Measurements from ENCODE around the gene SPEG.

Gene SPEG

GRCh38 chr2:219461669-219462068 lies 27.0 kb downstream of the SPEG start:
- no peak for DNase-seq (ENCODE audit: low spot score)

GRCh38 chr2:219462349-219462748 lies 27.7 kb downstream of the SPEG start:
- DNase-seq (ENCODE audit: low spot score): no peak

GRCh38 chr2:219464286-219465032 lies 29.8 kb downstream of the SPEG start:
- no peak for DNase-seq (ENCODE audit: low spot score)

GRCh38 chr2:219465659-219466561 lies 31.3 kb downstream of the SPEG start:
- DNase-seq (ENCODE audit: low spot score): no peak

- no peak for DNase-seq (ENCODE audit: low spot score)
Observed at GRCh38 chr2:219466816-219467735, 32.4 kb downstream of the SPEG start.

GRCh38 chr2:219467736-219468075 lies 33.1 kb downstream of the SPEG start:
- no peak for DNase-seq (ENCODE audit: low spot score)

GRCh38 chr2:219468410-219469185 lies 34.0 kb downstream of the SPEG start:
- DNase-seq (ENCODE audit: low spot score): no peak

GRCh38 chr2:219469186-219469724 lies 34.6 kb downstream of the SPEG start:
- DNase-seq (ENCODE audit: low spot score): no peak

GRCh38 chr2:219470429-219470828 lies 35.8 kb downstream of the SPEG start:
- no peak for DNase-seq (ENCODE audit: low spot score)

GRCh38 chr2:219471476-219472371 lies 37.1 kb downstream of the SPEG start:
- no peak for DNase-seq (ENCODE audit: low spot score)

GRCh38 chr2:219472629-219473187 lies 38.1 kb downstream of the SPEG start:
- DNase-seq (ENCODE audit: low spot score): no peak

GRCh38 chr2:219473511-219473910 lies 38.9 kb downstream of the SPEG start:
- DNase-seq (ENCODE audit: low spot score): no peak

- no peak for DNase-seq (ENCODE audit: low spot score)
Observed at GRCh38 chr2:219474285-219475060, 39.8 kb downstream of the SPEG start.

GRCh38 chr2:219475278-219475677 lies 40.6 kb downstream of the SPEG start:
- DNase-seq (ENCODE audit: low spot score): no peak

GRCh38 chr2:219475697-219476651 lies 41.3 kb downstream of the SPEG start:
- peak; percentile 87 for DNase-seq (ENCODE audit: low spot score)

GRCh38 chr2:219476652-219477151 lies 42.1 kb downstream of the SPEG start:
- peak; percentile 83 for DNase-seq (ENCODE audit: low spot score)

- no peak for DNase-seq (ENCODE audit: low spot score)
Observed at GRCh38 chr2:219477179-219477578, 42.5 kb downstream of the SPEG start.

- DNase-seq (ENCODE audit: low spot score): no peak
Observed at GRCh38 chr2:219477815-219478214, 43.2 kb downstream of the SPEG start.
